ENCODE data around the gene RBM10.

- no peak for TF ChIP-seq EZH2 (IDR thresholded peaks at IDR 0.05; ENCODE audit: borderline replicate concordance, low read depth, low read length)
- TF ChIP-seq, protein P1, sequence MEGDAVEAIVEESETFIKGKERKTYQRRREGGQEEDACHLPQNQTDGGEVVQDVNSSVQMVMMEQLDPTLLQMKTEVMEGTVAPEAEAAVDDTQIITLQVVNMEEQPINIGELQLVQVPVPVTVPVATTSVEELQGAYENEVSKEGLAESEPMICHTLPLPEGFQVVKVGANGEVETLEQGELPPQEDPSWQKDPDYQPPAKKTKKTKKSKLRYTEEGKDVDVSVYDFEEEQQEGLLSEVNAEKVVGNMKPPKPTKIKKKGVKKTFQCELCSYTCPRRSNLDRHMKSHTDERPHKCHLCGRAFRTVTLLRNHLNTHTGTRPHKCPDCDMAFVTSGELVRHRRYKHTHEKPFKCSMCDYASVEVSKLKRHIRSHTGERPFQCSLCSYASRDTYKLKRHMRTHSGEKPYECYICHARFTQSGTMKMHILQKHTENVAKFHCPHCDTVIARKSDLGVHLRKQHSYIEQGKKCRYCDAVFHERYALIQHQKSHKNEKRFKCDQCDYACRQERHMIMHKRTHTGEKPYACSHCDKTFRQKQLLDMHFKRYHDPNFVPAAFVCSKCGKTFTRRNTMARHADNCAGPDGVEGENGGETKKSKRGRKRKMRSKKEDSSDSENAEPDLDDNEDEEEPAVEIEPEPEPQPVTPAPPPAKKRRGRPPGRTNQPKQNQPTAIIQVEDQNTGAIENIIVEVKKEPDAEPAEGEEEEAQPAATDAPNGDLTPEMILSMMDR (IDR thresholded peaks at IDR 0.05 in 2 of 3, conservative IDR thresholded peaks at IDR 0.05 in 1 of 3; ENCODE audit: insufficient read depth in 2 of 3, low read depth in 1 of 3, low read length in 3 of 3), result no peak
- TF ChIP-seq SIX5 (IDR thresholded peaks at IDR 0.05; ENCODE audit: borderline replicate concordance in 1 of 2, insufficient read depth in 1 of 2, low read depth in 1 of 2, low read length in 2 of 2), result no peak
- no peak for TF ChIP-seq ATF7 (IDR thresholded peaks at IDR 0.05)
- TF ChIP-seq POLR2AphosphoS5 (IDR thresholded peaks at IDR 0.05; ENCODE audit: control insufficient read depth, insufficient read depth, low read depth, low read length), result no peak
- no peak for TF ChIP-seq NELFE (IDR thresholded peaks at IDR 0.05; ENCODE audit: insufficient read depth, insufficient read length)
- TF ChIP-seq, protein P2, sequence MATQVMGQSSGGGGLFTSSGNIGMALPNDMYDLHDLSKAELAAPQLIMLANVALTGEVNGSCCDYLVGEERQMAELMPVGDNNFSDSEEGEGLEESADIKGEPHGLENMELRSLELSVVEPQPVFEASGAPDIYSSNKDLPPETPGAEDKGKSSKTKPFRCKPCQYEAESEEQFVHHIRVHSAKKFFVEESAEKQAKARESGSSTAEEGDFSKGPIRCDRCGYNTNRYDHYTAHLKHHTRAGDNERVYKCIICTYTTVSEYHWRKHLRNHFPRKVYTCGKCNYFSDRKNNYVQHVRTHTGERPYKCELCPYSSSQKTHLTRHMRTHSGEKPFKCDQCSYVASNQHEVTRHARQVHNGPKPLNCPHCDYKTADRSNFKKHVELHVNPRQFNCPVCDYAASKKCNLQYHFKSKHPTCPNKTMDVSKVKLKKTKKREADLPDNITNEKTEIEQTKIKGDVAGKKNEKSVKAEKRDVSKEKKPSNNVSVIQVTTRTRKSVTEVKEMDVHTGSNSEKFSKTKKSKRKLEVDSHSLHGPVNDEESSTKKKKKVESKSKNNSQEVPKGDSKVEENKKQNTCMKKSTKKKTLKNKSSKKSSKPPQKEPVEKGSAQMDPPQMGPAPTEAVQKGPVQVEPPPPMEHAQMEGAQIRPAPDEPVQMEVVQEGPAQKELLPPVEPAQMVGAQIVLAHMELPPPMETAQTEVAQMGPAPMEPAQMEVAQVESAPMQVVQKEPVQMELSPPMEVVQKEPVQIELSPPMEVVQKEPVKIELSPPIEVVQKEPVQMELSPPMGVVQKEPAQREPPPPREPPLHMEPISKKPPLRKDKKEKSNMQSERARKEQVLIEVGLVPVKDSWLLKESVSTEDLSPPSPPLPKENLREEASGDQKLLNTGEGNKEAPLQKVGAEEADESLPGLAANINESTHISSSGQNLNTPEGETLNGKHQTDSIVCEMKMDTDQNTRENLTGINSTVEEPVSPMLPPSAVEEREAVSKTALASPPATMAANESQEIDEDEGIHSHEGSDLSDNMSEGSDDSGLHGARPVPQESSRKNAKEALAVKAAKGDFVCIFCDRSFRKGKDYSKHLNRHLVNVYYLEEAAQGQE (IDR thresholded peaks at IDR 0.05; ENCODE audit: borderline replicate concordance), result no peak
- TF ChIP-seq, protein P2 (CRISPR knock-in tag; IDR thresholded peaks at IDR 0.05; ENCODE audit: low read depth), result no peak
- TF ChIP-seq, protein P3, sequence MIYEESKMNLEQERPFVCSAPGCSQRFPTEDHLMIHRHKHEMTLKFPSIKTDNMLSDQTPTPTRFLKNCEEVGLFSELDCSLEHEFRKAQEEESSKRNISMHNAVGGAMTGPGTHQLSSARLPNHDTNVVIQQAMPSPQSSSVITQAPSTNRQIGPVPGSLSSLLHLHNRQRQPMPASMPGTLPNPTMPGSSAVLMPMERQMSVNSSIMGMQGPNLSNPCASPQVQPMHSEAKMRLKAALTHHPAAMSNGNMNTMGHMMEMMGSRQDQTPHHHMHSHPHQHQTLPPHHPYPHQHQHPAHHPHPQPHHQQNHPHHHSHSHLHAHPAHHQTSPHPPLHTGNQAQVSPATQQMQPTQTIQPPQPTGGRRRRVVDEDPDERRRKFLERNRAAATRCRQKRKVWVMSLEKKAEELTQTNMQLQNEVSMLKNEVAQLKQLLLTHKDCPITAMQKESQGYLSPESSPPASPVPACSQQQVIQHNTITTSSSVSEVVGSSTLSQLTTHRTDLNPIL (CRISPR knock-in tag; IDR thresholded peaks at IDR 0.05), result no peak
- TF ChIP-seq HDAC2 (IDR thresholded peaks at IDR 0.05), result no peak
- TF ChIP-seq ATF3 (IDR thresholded peaks at IDR 0.05), result no peak
- no peak for TF ChIP-seq ATF3 (CRISPR knock-in tag; conservative IDR thresholded peaks at IDR 0.05)
- no peak for TF ChIP-seq SIN3A (IDR thresholded peaks at IDR 0.05; ENCODE audit: borderline replicate concordance in 2 of 2, control insufficient read depth in 1 of 2, low read depth in 2 of 2, low read length in 2 of 2)
- TF ChIP-seq RAD21 (CRISPR knock-in tag; conservative IDR thresholded peaks at IDR 0.05 in 1 of 2, IDR thresholded peaks at IDR 0.05 in 1 of 2), result no peak
- TF ChIP-seq ETV5 (CRISPR knock-in tag; IDR thresholded peaks at IDR 0.05; ENCODE audit: low read depth), result no peak
- no peak for TF ChIP-seq ZNF146 (CRISPR knock-in tag; IDR thresholded peaks at IDR 0.05; ENCODE audit: unreplicated experiment)
Measured at GRCh38 chrX:47162927-47163583, 18.0 kb downstream of the RBM10 start.
